Tongue (tissue), 2 donors: ENCODE results near the gene PLCH1. TPM values are rescaled to one million over a fixed set of nuclear protein-coding genes. Genes with fewer than 3 reads are reported as not detected.
"Not testable (repeated sequence)": the region's sequence is repeated elsewhere in the genome, so short reads cannot be mapped to it uniquely, and the experiment has no call there.

Source experiments
- DNase-seq: peaks from one replicate; pipeline ENCODE4 v3.0.0-alpha.2; 2015
- total RNA-seq: library from RNA; depleted of rRNA; stranded (reverse); fragments of >200 nt; gene quantifications from one replicate; pipeline ENCODE4 v1.2.3, GENCODE V29; 2014

Gene PLCH1
- total RNA-seq, 1 donor from 2014 or later: 3.1 TPM

DNA sequence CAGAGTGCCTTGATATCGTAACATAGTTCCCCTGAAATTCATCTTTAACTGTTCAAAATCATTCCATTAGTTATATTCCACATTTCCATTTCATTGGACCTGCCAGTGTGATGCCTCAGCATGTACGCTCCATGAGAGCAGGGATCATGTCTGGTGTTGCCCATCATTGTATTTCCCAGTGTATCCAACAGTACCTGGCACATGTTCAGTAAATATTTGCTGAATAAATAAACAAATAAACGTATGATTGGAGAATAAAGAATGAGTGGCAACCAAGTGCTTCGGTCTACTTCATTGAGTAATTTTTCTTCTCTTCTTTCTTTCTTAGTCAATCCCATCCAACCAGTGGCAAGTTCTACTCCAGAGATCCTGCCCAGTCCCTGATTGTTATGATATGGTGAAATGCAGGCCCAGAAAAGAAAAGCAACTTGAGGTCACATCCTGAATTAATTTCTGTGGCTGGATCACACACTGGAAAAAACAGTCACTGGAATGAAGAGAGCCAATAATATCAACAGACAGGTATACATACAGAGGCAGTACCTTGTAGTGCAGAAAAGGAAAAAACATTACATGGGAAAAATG lies 101.2 kb downstream of the PLCH1 start:
- DNase-seq: no peak

DNA sequence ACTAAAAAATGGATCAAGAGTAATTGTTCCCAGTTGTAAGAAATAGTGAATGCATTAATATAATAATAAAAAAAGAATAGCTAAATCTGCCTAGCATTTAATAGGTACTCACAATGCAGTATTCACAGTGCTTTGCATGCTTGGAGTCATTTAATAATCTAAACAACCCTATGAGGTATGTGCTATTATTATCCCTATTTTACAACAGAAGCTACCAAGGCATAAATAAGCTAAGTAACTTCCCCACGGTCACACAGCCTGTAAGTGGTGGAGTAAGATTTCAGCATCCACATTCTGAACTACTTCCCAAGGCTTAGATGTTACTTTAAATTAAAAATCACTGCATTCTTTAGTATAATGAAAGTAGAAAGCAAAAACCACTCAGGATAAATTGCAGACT lies 102.9 kb downstream of the PLCH1 start:
- DNase-seq: peak; percentile 17

DNA sequence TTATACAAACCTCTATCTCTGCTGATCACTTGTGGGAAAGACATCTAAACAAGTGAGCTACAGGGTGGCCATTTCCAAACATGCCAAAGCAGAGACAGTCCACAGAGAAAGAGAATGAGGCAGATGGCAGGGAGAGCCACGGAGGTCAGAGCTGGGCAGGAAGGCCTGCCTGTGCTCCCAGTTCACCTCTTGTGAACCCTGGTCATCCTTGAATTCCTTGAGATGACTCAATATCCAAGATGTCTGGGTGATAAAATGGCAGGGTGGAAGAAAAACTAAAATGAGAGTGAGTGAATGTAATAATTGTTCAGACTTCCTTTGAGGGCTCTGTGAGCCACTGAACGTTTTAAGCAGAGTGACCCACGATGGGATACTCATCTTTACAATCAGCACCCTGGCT lies 104.8 kb downstream of the PLCH1 start:
- no peak for DNase-seq

DNA sequence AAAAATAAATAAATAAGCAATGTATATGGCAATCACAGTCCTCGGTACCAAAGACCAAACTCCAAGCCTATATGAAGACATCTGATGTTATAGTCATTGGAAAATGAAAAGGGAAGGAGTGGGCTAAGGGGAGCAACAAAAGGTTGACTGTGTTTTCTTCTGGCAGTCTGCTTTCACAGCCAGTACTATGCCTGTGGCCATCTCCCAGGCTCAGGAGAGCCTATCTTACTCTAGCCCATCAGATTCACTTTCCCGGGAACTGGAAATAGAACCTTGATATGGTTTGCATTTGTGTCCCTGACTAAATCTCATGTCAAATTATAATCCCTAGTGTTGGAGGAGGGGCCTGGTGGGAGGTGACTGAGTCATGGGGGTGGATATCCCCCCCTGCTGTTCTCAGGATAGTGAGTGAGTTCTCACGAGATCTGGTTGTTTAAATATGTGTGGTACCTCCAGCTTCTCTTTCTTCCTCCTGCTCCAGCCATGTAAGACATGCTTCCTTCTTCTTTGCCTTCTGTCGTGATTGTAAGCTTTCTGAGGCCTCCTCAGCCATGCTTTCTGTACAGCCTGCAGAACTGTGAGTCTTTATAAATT lies 105.3 kb downstream of the PLCH1 start:
- DNase-seq: no peak

DNA sequence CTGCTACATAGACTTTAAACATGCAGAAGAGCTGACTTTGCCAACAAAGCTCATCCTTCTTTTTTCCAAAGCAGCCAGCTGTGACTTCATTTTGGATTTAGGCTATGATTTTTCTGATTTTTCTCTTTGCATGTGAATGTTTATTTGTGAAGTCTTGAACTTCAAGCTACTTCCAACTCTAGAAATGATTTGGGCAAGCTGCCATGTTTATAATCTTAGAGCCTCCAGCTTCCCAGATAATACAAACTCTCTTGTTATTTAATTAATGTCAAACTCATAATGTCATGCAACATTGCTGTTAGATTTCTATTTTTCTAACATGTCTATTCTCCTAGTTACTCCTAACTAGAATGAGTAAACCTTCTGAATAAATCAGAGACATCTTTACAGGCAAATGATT lies 106.4 kb downstream of the PLCH1 start:
- DNase-seq: peak; percentile 63

DNA sequence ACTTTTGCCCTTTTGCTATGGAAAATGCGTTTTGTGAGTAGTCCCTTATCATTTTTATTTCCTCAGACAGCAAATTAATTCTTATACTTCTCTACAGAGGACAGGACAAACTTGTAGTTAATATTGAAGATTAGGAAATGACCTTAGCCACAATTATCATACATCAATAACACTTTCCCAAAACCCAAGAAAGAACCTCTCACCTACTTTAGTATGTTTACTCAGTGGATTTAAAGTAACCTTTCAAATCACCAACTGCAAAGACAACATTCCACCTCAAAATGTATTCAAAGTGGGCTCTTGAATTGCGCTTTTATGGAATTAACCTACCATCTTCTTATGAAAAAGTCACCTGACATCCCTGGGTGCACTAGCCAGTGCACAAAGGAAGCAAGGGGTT lies 107.3 kb downstream of the PLCH1 start:
- DNase-seq: no peak

DNA sequence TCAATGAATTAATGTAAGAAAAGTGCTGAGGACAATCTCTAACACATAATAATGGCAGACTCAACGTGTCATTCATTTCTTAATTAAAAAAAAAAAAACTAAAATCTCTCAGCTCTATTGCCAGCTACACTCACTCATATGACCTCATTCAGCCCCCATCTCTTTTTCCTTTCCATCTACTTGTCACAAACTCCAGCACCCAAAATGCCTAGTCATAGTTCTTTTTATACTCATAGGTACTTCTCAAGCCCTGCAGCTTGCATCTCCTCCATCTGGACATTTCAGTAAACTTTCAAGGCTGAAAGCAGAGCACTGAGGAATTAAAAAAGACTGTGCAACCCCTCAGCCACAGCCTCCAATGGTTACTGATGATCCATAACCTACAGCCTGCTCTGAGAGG lies 109.8 kb downstream of the PLCH1 start:
- no peak for DNase-seq

DNA sequence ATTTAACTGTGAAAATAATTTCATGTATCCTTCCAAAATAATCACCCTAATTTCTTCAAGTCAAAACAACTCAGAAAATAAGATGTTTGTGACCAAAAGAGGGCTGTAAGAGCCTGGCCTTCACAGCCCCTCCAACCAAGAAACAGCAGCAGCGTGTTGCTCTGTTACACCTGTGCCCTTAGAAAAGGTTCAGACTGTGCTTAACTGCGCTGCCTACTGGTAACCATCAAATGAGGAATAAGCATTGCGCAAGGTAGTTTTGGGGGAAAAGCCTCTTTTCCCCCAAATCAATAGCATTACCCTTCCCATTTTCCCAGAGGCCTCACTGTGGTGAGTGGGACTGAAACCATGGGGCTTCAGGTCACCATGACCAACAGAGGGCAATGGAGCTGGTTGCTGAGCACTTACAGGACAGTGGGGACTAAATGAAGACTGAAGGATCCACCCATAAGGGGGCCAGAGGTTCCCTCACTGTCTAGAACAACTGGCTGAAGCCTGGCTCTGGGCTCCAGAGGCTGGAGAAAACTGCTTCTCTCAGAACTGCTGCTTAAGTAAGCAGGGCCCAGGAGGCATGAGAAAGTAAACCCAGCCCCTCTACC lies 110.7 kb downstream of the PLCH1 start:
- DNase-seq: no peak

DNA sequence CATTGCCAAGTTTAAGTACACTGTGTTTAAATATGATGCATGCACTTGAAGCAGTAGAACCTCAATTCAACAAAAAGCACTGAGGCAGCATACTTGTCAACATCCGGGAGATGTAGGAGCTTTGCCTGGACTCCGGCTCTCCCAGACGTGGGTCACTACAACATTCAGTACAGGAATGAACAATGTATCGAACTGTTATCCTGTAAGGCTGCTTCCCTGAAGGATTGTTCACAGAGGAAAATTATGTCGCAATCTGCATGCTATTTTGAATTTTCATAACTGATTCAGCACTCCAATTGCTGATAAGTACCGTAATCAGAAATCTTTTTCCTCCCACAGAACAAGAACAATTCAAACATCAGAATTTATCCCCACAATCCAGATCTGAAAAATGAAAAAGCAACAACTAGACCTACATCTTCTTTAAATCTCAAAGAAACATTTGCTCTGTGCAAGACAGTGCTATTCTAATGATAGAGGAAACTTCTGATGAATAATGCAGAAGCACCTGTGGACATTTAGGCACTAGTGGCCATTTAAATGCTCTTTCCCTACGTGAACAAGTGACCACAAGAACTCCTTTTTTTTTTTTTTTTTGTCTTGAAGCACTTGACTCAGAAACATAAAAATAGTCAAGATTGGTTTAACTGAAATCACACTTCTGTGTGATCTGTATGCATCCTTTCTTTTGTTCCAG lies 113.4 kb downstream of the PLCH1 start:
- DNase-seq: no peak

DNA sequence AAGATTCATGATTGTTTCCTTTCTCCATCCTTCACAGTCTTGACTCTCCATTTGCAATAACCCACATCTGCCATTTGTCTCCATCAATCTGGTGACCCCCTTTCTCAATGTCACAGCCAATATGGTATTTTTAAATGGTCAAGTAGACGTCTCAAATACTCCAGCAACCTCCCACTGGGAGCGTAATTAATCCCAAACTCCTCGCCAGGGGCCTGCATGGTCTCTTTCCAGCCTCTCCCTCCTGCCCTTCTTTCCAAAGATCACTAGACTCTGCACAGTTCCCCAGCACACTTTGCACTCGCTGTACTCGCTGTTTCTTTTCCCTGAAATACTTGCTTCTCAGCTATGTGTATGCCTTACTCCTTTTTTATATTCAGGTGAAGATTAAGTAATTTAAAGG lies 115.3 kb downstream of the PLCH1 start:
- DNase-seq: peak; percentile 24

DNA sequence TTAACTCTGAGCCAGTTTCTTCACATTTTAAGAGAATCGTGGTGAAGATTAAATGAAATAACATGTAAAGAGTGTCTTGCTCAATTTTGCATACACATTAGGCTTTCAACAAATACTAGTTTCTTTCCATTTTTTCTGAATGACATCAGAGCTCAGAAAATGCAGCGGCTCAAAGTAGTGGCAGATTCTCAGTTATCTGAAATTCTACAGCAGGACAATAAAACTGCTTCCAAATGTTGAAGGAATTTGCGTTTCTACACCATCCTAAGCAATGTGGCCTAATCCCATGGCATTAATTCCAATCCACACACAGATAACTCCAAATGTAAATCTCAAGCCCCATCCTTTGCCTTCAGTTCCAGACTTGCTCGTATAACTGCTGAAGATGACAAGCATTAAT lies 115.8 kb downstream of the PLCH1 start:
- peak; percentile 23 for DNase-seq

DNA sequence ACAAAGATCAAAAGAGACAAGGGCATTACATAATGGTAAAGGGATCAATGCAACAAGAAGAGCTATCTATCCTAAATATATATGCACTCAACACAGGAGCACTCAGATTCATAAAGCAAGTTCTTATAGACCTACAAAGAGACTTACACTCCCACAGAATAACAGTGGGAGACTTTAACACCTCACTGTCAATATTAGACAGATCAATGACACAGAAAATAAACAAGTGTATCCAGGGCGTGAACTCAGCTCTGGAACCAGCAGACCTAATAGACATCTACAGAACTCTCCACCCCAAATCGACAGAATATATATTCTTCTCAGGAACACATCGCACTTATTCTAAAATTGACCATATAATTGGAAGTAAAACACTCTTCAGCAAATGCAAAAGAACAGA lies 122.2 kb downstream of the PLCH1 start:
- not testable (repeated sequence) for DNase-seq

DNA sequence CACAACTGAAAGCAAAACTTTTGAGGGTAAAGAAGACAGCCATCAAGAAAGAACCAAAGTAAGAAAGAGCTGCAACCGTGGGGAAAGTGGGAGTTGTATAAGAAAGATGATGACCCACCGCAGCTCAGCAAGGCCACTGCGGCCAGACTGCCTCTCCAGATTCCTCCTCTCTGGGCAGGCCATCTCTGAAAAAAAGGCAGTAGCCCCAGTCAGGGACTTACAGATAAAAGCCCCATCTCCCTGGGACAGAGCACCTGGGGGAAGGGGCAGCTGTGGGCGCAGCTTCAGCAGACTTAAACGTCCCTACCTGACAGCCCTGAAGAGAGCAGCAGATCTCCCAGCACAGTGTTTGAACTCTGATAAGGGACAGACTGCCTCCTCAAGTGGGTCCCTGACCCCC lies 124.3 kb downstream of the PLCH1 start:
- not testable (repeated sequence) for DNase-seq

DNA sequence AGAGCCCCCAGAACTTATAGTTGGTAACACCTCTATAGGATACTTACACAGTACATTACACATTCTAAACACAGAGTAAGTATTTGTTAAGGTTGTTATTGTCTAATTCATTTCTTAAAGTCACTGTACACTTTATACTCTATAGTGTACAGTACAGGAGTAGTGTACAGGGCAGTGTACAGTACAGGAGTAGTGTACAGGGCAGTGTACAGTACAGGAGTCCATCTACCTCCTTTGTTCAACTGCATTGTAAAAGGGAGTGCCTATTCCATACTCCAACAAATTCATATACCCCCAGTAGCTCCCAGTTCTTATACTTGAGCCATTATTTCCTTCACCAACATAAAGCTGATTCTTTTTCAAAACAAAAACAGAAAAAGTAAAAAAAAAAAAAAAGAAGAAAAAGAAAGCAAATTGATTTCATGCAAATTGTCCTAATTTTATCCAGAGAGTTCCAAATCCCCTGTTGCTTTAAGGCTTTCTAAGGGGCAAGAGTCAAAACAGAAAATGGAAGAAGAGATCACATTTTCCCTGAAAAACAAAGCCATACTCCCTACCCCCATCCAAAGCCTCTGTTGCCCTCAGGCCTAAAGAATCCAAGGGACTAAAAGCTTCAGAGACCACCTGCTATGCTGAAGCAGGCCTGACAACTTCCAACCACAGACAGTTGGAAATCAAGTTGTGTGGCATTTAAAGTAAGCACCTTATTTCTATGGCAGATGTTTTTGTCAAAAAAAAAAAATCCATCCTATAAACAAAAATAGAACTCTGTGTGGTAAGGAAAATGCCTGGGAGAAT lies 125.6 kb downstream of the PLCH1 start:
- no peak for DNase-seq

DNA sequence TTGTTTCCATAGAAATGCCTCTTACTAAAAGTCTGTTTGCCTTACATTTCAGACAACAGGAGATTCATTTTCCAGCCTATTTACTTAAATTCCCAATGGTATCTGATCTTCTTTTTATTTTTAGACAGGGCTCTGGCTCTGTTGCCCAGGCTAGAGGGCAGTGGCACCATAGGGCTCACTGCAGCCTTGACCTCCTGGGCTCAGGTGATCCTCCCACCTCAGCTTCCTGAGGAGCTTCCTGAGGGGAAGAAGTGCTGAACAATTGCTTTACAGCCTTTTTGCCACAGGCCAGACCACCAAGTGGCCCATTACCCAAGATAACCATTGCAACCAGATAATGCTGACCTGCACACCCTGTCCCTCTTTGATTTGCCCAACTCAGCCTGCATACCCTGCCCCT lies 126.3 kb downstream of the PLCH1 start:
- DNase-seq: no peak

DNA sequence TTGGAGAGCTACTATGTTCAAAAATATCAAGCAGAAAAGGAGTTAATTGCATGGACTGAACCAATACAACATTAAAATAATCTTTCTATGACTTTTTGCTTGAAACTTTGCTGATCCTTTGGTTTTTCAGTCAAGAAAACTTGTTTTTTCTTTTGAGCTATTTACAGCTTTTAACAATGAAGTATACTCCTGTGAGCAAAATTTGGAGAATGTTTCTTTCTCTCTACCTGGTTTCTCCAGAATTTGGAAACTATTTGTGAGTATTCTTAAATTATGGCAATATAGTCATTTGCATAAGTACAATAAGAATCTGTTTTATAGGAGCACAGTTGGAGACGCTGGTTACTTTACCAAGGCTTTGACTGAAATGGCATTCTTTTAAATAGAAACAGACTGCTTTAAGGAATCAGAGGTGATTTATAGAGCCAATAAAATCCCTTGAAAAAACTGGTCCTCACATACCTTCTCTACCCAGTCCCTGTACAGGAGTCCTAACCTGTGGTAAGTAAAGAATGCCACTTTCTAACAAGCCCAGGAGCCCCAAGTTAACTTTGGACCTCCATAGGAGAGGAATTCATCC lies 127.4 kb downstream of the PLCH1 start:
- DNase-seq: no peak

DNA sequence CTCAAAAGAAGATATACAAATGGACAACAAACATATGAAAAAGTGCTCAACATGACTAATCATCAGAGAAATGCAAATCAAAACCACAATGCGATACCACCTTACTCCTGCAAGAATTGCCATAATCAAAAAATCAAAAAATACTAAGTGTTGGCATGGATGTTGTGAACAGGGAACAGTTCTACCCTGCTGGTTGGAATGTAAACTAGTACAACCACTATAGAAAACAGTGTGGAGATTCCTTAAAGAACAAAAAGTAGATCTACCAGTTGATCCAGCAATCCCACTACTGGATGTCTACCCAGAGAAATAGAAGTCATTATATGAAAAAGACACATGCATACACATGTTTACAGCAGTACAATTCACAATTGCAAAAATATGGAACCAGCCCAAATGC lies 129.7 kb downstream of the PLCH1 start:
- DNase-seq: not testable (repeated sequence)

DNA sequence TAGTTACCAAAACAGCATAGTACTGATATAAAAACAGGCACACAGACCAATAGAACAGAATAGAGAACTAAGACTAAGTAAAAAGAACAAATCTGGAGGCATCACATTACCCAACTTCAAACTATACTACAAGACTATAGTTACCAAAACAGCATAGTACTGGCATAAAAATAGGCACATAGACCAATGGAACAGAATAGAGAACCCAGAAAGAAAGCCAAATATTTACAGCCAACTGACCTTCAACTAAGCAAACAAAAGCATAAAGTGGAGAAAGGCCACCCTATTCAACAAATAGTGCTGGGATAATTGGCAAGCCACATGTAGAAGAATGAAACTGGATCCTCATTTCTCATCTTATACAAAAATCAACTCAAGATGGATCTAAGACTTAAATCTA lies 130.5 kb downstream of the PLCH1 start:
- not testable (repeated sequence) for DNase-seq

DNA sequence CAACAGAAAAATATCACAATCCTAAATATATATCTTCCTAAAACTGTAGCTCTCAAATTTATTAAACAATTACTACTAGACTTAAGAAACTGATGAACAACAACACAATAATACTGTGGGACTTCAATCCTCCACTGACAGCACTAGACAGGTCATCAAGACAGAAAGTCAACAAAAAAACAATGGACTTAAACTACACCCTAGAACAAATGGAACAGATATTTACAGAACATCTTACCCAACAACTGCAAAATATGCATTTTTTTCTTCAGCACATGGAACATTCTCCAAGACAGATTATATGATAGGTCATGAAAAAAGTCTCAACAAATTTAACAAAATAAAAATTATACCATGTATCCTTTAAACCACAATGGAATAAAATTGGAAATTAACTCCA lies 133.4 kb downstream of the PLCH1 start:
- DNase-seq: no peak

DNA sequence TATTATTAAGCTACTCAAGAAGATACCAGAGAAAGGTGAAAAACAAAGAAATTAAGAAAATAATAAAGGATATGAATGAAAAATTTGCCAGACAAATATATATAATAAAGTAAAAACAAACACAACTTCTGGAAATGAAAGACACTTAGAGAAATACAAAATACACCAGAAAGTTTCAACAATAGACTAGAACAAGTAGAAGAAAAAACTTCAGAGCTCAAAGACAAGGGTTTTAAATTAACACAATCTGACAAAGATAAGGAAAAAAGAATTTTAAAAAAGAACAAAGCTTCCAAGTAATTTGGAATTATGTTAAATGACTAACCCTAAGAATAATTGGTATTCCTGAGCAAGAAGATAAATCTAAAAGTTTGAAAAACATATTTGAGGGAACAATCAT lies 135.3 kb downstream of the PLCH1 start:
- DNase-seq: no peak

DNA sequence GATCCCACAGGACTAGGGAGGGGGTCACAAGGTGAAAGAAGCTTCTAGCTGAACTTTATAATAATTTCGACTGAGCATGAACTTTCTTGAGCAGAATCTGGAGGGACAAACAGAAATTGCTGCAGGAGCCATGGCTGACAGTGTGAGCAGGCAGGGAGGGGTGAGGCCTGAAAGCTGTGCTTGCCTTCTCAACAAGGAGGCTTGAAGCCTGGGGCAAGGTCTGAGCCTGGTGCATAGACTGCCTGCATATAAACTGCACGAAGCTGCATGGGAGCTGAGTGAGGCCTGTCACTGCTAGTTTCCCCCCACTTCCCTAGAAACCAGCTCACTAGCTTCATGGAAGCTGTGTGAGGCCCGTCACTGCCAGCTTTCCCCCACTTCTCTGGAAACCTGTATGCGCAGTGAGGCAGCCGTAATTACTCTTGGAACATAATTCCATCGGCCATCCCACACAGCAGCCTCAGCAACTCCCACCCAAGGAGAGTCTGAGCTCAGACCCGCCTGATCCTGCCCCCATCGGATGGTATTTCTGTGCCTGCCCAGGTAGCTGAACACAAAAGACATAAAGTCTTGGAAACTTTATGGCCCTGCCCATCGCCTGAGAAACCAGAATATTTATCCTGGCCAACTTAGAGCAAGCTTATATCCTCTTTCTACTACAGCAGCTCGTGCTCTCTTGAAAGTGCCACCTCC lies 136.5 kb downstream of the PLCH1 start:
- DNase-seq: no peak

DNA sequence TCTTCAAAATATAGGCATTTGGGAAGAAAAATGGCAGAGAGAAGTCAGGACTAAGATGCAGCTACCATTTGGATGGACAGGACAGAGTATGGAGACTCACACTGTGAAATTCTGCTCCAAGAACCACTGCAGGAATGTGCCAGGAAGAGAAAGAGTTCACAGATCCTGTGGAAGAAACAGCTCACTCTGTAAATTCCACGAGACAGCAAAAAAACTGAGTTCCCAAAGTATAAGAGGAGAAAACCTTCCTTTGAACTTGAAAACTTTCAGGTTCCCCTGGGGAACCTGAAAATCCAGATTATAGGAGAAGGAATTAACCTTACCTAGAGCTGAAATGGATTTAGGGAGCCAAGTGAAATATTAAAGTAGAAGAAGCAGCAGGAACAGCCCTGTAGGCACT lies 137.1 kb downstream of the PLCH1 start:
- DNase-seq: no peak
